Activated CD4-positive, alpha-beta T cell treated with anti-CD3 and anti-CD28 coated beads for 36 hours (primary cell): Measurements from ENCODE around the gene SEC14L6. TPM values are rescaled to one million over a fixed set of nuclear protein-coding genes. Genes with fewer than 3 reads are reported as not detected.
A peak's percentile ranks its signal among the peaks of the same experiment; 100 is the strongest.

ENCODE experiments used
- ATAC-seq: fragments of 200-7000 bp; cut with Tn5 transposase; one replicate; pipeline ENCODE4 v1.10.0; 2021; ENCODE audit warnings: mild to moderate bottlenecking, moderate library complexity
- CTCF ChIA-PET: fragments of 350-600 bp; sonication (Branson Sonifier 250); formaldehyde crosslinking; loops from one replicate; lab custom pipeline; 2021; ENCODE audit warnings: antibody characterized with exemption; lab: Charles Lee
- POLR2A ChIA-PET: fragments of 350-600 bp; sonication (Branson Sonifier 250); formaldehyde crosslinking; loops from one replicate; lab custom pipeline; 2021; ENCODE audit warnings: antibody characterized with exemption, inconsistent platforms; lab: Charles Lee
- DNase-seq: peaks from one replicate; pipeline ENCODE4 v3.0.0-alpha.2; 2020
- H3K27ac Mint-ChIP-seq: one replicate; pipeline ENCODE4 v1.8.0; 2021; ENCODE audit warnings: mixed read lengths
- H3K27me3 Mint-ChIP-seq: one replicate; pipeline ENCODE4 v1.8.0; 2021; ENCODE audit warnings: mixed read lengths
- H3K36me3 Mint-ChIP-seq: one replicate; pipeline ENCODE4 v1.8.0; 2021; ENCODE audit warnings: low read depth, mixed read lengths
- H3K4me1 Mint-ChIP-seq: one replicate; pipeline ENCODE4 v1.8.0; 2021; ENCODE audit warnings: mixed read lengths
- H3K4me3 Mint-ChIP-seq: one replicate; pipeline ENCODE4 v1.8.0; 2021; ENCODE audit warnings: mild to moderate bottlenecking, moderate library complexity, mixed read lengths
- H3K9me3 Mint-ChIP-seq: one replicate; pipeline ENCODE4 v1.8.0; 2021; ENCODE audit warnings: low read depth, mixed read lengths
- intact Hi-C, 2 experiments: fragments of 100-400 bp; cut with DNase I in 1 of 2; cut with micrococcal nuclease in 1 of 2; formaldehyde crosslinking; loops; one replicate each; pipeline versions ENCODE4 v1.14.2 to v1.15.1; 2022 to 2024; cut with DNase I, micrococcal nuclease
- total RNA-seq, 2 experiments: library from RNA; stranded (reverse); gene quantifications; one replicate each; pipeline ENCODE4 v1.2.3, GENCODE V29; 2021

The SEC14L6 gene
- total RNA-seq, 2 experiments from 2014 or later = not detected

DNA sequence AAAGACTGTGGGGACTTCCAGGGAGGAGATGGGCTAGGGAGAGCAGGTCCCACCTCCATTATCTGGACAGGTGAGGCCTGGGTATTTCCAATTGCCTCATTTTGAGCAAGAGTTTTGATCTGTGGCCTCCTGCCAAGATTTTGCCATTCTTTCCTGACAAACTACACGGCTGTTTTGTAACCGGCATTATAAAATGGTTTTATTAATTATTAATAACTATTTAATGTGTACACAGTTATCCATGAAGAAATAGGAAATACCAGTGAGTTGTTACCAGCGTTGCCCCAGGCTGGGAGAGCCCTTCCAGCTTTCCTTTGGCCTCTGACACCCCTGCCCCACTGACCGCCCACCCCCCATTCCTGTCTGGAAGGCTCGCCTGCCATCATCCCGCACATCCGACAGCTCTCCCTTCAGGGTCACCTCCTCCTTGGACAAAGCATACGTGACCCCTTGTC lies 59.9 kb downstream of the SEC14L6 start:
- CTCF ChIA-PET = interaction anchor here (0.9 to 3.7 kb wide), 5 partner anchors 10 to 171 kb away, joined by 3 to 80 read pairs (median 4); partner anchors contain the start of gene RNF215
- intact Hi-C loops = loop anchor here in 1 of 2 experiments (10.0 kb wide), 1 partner anchor 382 kb away; no protein-coding TSS in a partner anchor

GRCh38 chr22:30486118-30486517 lies 60.4 kb downstream of the SEC14L6 start:
- H3K27me3 Mint-ChIP-seq = no peaks in the 10 kb centered on the region
- ChIA-PET POLR2A (interaction anchor here (1.3 kb wide), 1 partner anchor 89 kb away, joined by 3 read pairs; the partner anchor contains the start of gene SEC14L2), CTCF (interaction anchor here (0.7 to 3.7 kb wide), 12 partner anchors 9 to 171 kb away, joined by 3 to 80 read pairs (median 4); partner anchors contain the start of genes MTFP1 and RNF215)
- intact Hi-C loops = loop anchor here in 1 of 2 experiments (10.0 kb wide), 1 partner anchor 381 kb away; no protein-coding TSS in a partner anchor
- no peaks in the 10 kb centered on the region for H3K36me3 Mint-ChIP-seq
- no peaks in the 10 kb centered on the region for H3K9me3 Mint-ChIP-seq
- DNase-seq = no peak
- ATAC-seq = no peak
- H3K4me3 Mint-ChIP-seq = no peak overlapping the region
- no peak overlapping the region for H3K27ac Mint-ChIP-seq
- H3K4me1 Mint-ChIP-seq = no peaks in the 10 kb centered on the region

More for the DNA sequence above, 59.9 kb downstream of the SEC14L6 start:
- no peak overlapping the region for H3K4me3 Mint-ChIP-seq
- no peaks in the 10 kb centered on the region for H3K4me1 Mint-ChIP-seq
- DNase-seq = no peak
- no peaks in the 10 kb centered on the region for H3K27me3 Mint-ChIP-seq
- H3K36me3 Mint-ChIP-seq = no peaks in the 10 kb centered on the region
- ATAC-seq = no peak
- no peak overlapping the region for H3K27ac Mint-ChIP-seq
- POLR2A ChIA-PET = interaction anchor here (1.3 kb wide), 1 partner anchor 89 kb away, joined by 3 read pairs; the partner anchor contains the start of gene SEC14L2
- H3K9me3 Mint-ChIP-seq = no peaks in the 10 kb centered on the region

DNA sequence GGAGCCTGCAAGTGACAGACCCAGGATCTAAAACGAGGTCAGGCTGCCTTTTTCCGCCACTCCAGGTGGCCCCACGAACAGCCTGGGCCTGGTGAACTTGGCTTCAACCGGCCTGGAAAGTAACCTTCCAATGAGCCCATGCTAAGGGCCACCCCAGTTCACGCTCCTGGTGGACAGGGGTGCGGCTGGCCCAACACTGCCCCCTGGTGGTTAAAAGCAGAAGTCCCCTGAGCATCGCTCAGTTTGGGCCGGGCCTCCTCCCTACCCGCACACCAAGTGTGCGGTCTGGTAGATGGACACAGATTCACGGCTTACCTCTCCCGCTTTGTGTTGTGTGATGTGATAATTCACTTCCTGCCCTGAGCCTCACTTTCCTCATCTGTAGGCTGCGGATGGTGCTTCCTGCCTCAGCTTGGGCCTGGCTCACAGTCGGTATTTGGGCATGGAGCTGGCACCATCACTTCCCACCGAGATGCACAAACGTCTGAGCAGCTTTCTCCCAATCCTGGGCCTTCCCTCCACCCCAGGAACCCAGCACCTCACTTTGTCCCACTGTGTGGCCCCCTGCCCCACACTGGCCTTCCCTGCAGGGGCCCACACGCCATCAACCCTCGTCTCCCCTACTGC lies 61.1 kb downstream of the SEC14L6 start:
- Mint-ChIP-seq H3K27me3 (no peaks in the 10 kb centered on the region), H3K27ac (no peak overlapping the region), H3K4me1 (no peaks in the 10 kb centered on the region), H3K4me3 (no peak overlapping the region), H3K9me3 (no peaks in the 10 kb centered on the region), H3K36me3 (no peaks in the 10 kb centered on the region)
- ChIA-PET CTCF (interaction anchor here (0.6 to 3.7 kb wide), 16 partner anchors 8 to 189 kb away, joined by 3 to 80 read pairs (median 4); partner anchors contain the start of genes MTFP1 and RNF215), POLR2A (interaction anchor here (1.3 kb wide), 1 partner anchor 88 kb away, joined by 3 read pairs; the partner anchor contains the start of gene SEC14L2)
- peak; percentile 100 for ATAC-seq
- peak; percentile 86 for DNase-seq
- intact Hi-C loops = loop anchor here (1.0 to 10.0 kb wide), 5 partner anchors 40 to 381 kb away; no protein-coding TSS in a partner anchor

- intact Hi-C loops = loop anchor here in 1 of 2 experiments (10.0 kb wide), 1 partner anchor 378 kb away; no protein-coding TSS in a partner anchor
- no peaks in the 10 kb centered on the region for H3K4me1 Mint-ChIP-seq
- POLR2A ChIA-PET = no interaction called here
- no peak overlapping the region for H3K27ac Mint-ChIP-seq
- no peaks in the 10 kb centered on the region for H3K36me3 Mint-ChIP-seq
- ATAC-seq (no peak), DNase-seq (no peak)
- no peaks in the 10 kb centered on the region for H3K27me3 Mint-ChIP-seq
- no peaks in the 10 kb centered on the region for H3K9me3 Mint-ChIP-seq
- CTCF ChIA-PET = interaction anchor here (1.4 to 3.7 kb wide), 3 partner anchors 92 to 408 kb away, joined by 3 to 80 read pairs (median 4); partner anchors contain the start of gene RNF215
- no peak overlapping the region for H3K4me3 Mint-ChIP-seq
These were observed 63.4 kb downstream of the SEC14L6 start for GRCh38 chr22:30483169-30483568.

DNA sequence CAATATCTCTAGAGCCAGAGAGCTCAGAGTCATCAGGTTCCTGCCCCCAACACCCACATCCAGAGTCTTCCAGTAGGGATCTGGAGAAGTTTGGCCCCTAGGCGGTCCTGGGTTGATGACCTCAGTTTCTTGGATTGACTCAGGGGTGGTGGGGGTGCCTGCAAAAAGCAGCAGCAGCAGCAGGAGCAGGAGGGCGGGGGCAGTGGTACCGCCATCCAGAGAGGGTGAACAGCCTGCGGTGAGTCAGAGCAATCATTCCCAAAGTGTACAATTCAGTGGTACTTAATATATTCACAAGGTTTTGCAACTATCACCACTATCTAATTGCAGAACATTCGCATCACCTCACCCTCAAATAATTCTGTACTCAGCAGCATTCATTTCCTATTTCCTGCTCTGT lies 64.8 kb downstream of the SEC14L6 start:
- intact Hi-C loops = loop anchor here in 1 of 2 experiments (10.0 kb wide), 1 partner anchor 377 kb away; no protein-coding TSS in a partner anchor
- ATAC-seq (no peak), DNase-seq (no peak)
- POLR2A ChIA-PET = no interaction called here
- Mint-ChIP-seq H3K36me3 (no peaks in the 10 kb centered on the region), H3K4me1 (no peaks in the 10 kb centered on the region), H3K27ac (no peak overlapping the region), H3K4me3 (no peak overlapping the region), H3K27me3 (no peaks in the 10 kb centered on the region), H3K9me3 (no peaks in the 10 kb centered on the region)
- CTCF ChIA-PET = no interaction called here

- intact Hi-C loops = loop anchor here in 1 of 2 experiments (10.0 kb wide), 1 partner anchor 375 kb away; no protein-coding TSS in a partner anchor
These were observed 66.6 kb downstream of the SEC14L6 start for GRCh38 chr22:30479981-30480380.

GRCh38 chr22:30474683-30475424 lies 71.7 kb downstream of the SEC14L6 start:
- no peaks in the 10 kb centered on the region for H3K4me1 Mint-ChIP-seq
- H3K27ac Mint-ChIP-seq = no peak overlapping the region
- no peak for ATAC-seq
- ChIA-PET CTCF (interaction anchor here (0.6 to 1.8 kb wide), 2 partner anchors 29 to 1016 kb away, joined by 4 to 5 read pairs; no protein-coding TSS in a partner anchor), POLR2A (no interaction called here)
- no peaks in the 10 kb centered on the region for H3K9me3 Mint-ChIP-seq
- no peak overlapping the region for H3K4me3 Mint-ChIP-seq
- no peaks in the 10 kb centered on the region for H3K36me3 Mint-ChIP-seq
- intact Hi-C loops = no loop called here
- DNase-seq = no peak
- peaks cover 8% of the 10 kb centered on the region for H3K27me3 Mint-ChIP-seq

More at GRCh38 chr22:30479981-30480380, 66.6 kb downstream of the SEC14L6 start:
- H3K4me1 Mint-ChIP-seq = no peaks in the 10 kb centered on the region
- H3K36me3 Mint-ChIP-seq = no peaks in the 10 kb centered on the region
- no peak overlapping the region for H3K4me3 Mint-ChIP-seq
- no peak for ATAC-seq
- no peak overlapping the region for H3K27ac Mint-ChIP-seq
- CTCF ChIA-PET = interaction anchor here (0.9 to 1.3 kb wide), 3 partner anchors 11 to 92 kb away, joined by 4 to 6 read pairs (median 4); partner anchors contain the start of gene RNF215
- POLR2A ChIA-PET = no interaction called here
- no peaks in the 10 kb centered on the region for H3K27me3 Mint-ChIP-seq
- H3K9me3 Mint-ChIP-seq = no peaks in the 10 kb centered on the region
- no peak for DNase-seq

DNA sequence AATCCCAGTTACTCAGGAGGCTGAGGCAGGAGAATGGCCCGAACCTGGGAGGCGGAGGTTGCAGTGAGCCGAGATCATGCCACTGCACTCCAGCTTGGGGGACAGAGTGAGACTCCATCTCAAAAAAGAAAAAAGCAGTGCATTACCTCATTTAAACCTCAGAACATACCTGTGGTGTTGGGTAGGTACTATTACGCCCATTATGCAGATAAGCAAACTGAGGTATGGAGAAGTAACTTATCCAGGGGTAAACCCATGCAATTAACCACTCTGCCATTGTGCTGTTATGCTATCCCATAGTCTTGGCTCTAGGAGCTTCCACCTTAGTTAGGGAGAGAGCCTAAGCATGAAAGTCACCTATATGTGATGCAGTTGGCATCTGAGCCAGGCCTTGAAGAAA lies 72.4 kb downstream of the SEC14L6 start:
- Mint-ChIP-seq H3K27ac (no peak overlapping the region), H3K4me1 (no peaks in the 10 kb centered on the region), H3K27me3 (peaks cover 8% of the 10 kb centered on the region), H3K9me3 (no peaks in the 10 kb centered on the region), H3K36me3 (no peaks in the 10 kb centered on the region), H3K4me3 (no peak overlapping the region)
- DNase-seq = no peak
- ChIA-PET CTCF (interaction anchor here (0.6 to 1.8 kb wide), 2 partner anchors 28 to 1015 kb away, joined by 4 to 5 read pairs; no protein-coding TSS in a partner anchor), POLR2A (no interaction called here)
- intact Hi-C loops = no loop called here
- ATAC-seq = no peak

DNA sequence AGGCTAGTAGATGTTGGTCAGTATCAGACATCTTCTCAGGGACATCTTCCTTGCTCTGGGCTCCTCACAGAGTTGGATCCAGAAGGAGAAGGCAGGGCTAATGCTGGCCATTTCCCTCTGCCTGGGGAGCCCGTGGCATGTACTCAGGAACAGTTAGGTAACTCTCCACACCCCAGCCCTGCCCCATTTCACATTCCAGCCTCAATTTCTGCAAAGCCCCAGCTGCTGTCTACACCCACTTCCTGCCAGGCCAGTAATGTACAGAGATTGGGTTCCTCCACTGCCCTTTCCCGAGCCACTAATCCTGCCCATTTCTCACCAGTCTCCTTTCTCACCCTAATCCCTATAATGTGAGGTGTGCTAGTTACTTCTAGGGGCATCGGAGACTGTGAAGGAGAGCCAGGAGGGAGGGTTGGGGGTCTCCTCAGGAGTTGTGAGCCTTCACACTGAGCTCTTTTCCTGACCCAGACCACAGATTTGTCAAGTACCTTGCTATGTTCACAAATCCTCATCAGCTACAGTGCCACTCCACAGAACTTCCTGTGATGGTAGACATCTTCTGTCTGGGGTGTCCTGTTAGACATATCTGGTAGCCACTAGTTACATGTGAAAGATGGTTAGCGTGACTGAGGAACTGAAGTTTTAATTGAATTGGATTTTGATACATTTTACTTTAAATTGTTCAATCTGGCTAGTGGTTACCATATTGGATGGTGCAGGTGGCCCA lies 73.4 kb downstream of the SEC14L6 start:
- POLR2A ChIA-PET = interaction anchor here (0.5 kb wide), 1 partner anchor 54 kb away, joined by 3 read pairs; no protein-coding TSS in a partner anchor
- H3K27ac Mint-ChIP-seq = no peak overlapping the region

More for the DNA sequence above, 73.4 kb downstream of the SEC14L6 start:
- no peaks in the 10 kb centered on the region for H3K4me1 Mint-ChIP-seq
- intact Hi-C loops = no loop called here
- no peaks in the 10 kb centered on the region for H3K36me3 Mint-ChIP-seq
- peaks cover 10% of the 10 kb centered on the region for H3K27me3 Mint-ChIP-seq
- CTCF ChIA-PET = interaction anchor here (0.9 kb wide), 1 partner anchor 13 kb away, joined by 3 read pairs; no protein-coding TSS in a partner anchor
- no peaks in the 10 kb centered on the region for H3K9me3 Mint-ChIP-seq
- DNase-seq (no peak), ATAC-seq (no peak)
- no peak overlapping the region for H3K4me3 Mint-ChIP-seq
